GM23338 (cell line): ENCODE measurements around the gene S100A5. TPM values are rescaled to one million over a fixed set of nuclear protein-coding genes. Genes with fewer than 3 reads are reported as not detected.

Experiments
- ATAC-seq: fragments of 200-7000 bp; cut with Tn5 transposase; 3 replicates; pipeline ENCODE4 v1.9.1; 2020
- DNase-seq: peaks from one replicate; pipeline ENCODE4 v3.0.0-alpha.2; 2015; ENCODE audit warnings: low spot score
- H2AFZ ChIP-seq: fragments of 200-600 bp; sonication (generic); 2 replicates; pipeline ENCODE4 v1.8.0; 2016; ENCODE audit warnings: antibody characterized with exemption, mild to moderate bottlenecking, moderate library complexity
- H3F3A ChIP-seq: fragments of 200-600 bp; sonication (generic); replicated peaks from 2 replicates; pipeline ENCODE4 v1.8.0; 2017; ENCODE audit warnings: antibody characterized with exemption, mixed run types, low read depth
- H3K27ac ChIP-seq: fragments of 200-600 bp; sonication (generic); 2 replicates; pipeline ENCODE4 v1.6.1; 2016; ENCODE audit warnings: low read depth
- H3K27me3 ChIP-seq: fragments of 200-600 bp; sonication (generic); 2 replicates; pipeline ENCODE4 v1.8.0; 2016; ENCODE audit warnings: mild to moderate bottlenecking, mixed run types, moderate library complexity; ENCODE audit not compliant: insufficient read depth
- H3K36me3 ChIP-seq: fragments of 200-600 bp; sonication (generic); 2 replicates; pipeline ENCODE4 v1.8.0; 2016; ENCODE audit warnings: mild to moderate bottlenecking; ENCODE audit not compliant: insufficient read depth
- H3K4me1 ChIP-seq: fragments of 200-600 bp; sonication (generic); 2 replicates; pipeline ENCODE4 v1.8.0; 2016; ENCODE audit warnings: mild to moderate bottlenecking, moderate library complexity; ENCODE audit not compliant: insufficient read depth
- H3K4me2 ChIP-seq: fragments of 200-600 bp; sonication (generic); 2 replicates; pipeline ENCODE4 v1.7.1; 2017; ENCODE audit warnings: mixed run types
- H3K4me3 ChIP-seq: fragments of 200-600 bp; sonication (generic); 2 replicates; pipeline ENCODE4 v1.6.1; 2016; ENCODE audit warnings: mixed run types
- H3K79me2 ChIP-seq: fragments of 200-600 bp; sonication (generic); replicated peaks from 2 replicates; pipeline ENCODE4 v1.8.0; 2017; ENCODE audit warnings: mild to moderate bottlenecking; ENCODE audit not compliant: insufficient read depth
- H3K9me2 ChIP-seq: fragments of 200-600 bp; sonication (generic); 2 replicates; pipeline ENCODE4 v1.8.0; 2017; ENCODE audit not compliant: insufficient read depth
- H4K20me1 ChIP-seq: fragments of 200-600 bp; sonication (generic); replicated peaks from 2 replicates; pipeline ENCODE4 v1.8.0; 2017; ENCODE audit warnings: mild to moderate bottlenecking; ENCODE audit not compliant: insufficient read depth
- H3K27ac Mint-ChIP-seq: 2 replicates; pipeline ENCODE4 v1.8.0; 2020; ENCODE audit warnings: inconsistent platforms, mild to moderate bottlenecking, moderate library complexity, mixed read lengths
- H3K27me3 Mint-ChIP-seq: 3 replicates; pipeline ENCODE4 v1.8.0; 2022; ENCODE audit warnings: low read depth, mild to moderate bottlenecking, moderate library complexity, mixed read lengths, inconsistent platforms; ENCODE audit not compliant: insufficient read depth, poor library complexity
- H3K36me3 Mint-ChIP-seq: 3 replicates; pipeline ENCODE4 v1.8.0; 2021; ENCODE audit warnings: low read depth, mild to moderate bottlenecking, inconsistent platforms, moderate library complexity, mixed read lengths
- H3K4me1 Mint-ChIP-seq: 3 replicates; pipeline ENCODE4 v1.8.0; 2020; ENCODE audit warnings: mild to moderate bottlenecking, inconsistent platforms, mixed read lengths
- H3K4me3 Mint-ChIP-seq: 3 replicates; pipeline ENCODE4 v1.8.0; 2021; ENCODE audit warnings: moderate library complexity, mild to moderate bottlenecking, inconsistent platforms, mixed read lengths
- H3K9me3 Mint-ChIP-seq: 3 replicates; pipeline ENCODE4 v1.8.0; 2020; ENCODE audit warnings: moderate library complexity, mild to moderate bottlenecking, inconsistent platforms, mixed read lengths
- CREB1 ChIP-seq: fragments of 250-450 bp; sonication (Bioruptor Pico); IDR thresholded peaks from 2 replicates; pipeline ENCODE4 v1.5.0; 2020; ENCODE audit warnings: low read depth, mild to moderate bottlenecking, moderate library complexity
- EZH2 ChIP-seq: fragments of 200-600 bp; sonication (generic); IDR thresholded peaks from one replicate; pipeline ENCODE4 v1.8.0; 2017; ENCODE audit warnings: antibody characterized with exemption, mild to moderate bottlenecking, low read depth; ENCODE audit not compliant: unreplicated experiment
- EZH2phosphoT487 ChIP-seq: fragments of 200-600 bp; sonication (generic); IDR thresholded peaks from one replicate; pipeline ENCODE4 v1.8.1; 2018; ENCODE audit warnings: antibody characterized with exemption; ENCODE audit not compliant: unreplicated experiment
- JUNB ChIP-seq: IDR thresholded peaks from one replicate; pipeline ENCODE4 v1.6.1; 2016; ENCODE audit warnings: antibody characterized with exemption; ENCODE audit not compliant: unreplicated experiment
- NANOG ChIP-seq: IDR thresholded peaks from 2 replicates; pipeline ENCODE4 v1.6.1; 2016; ENCODE audit warnings: antibody characterized with exemption, borderline replicate concordance
- POLR2AphosphoS5 ChIP-seq: IDR thresholded peaks from 2 replicates; pipeline ENCODE4 v1.6.1; 2016; ENCODE audit warnings: antibody characterized with exemption, low read depth
- STAT1 ChIP-seq: IDR thresholded peaks from one replicate; pipeline ENCODE4 v1.6.1; 2016; ENCODE audit warnings: antibody characterized with exemption; ENCODE audit not compliant: unreplicated experiment
- ZNF114 ChIP-seq: fragments of 250-450 bp; sonication (Bioruptor Pico); IDR thresholded peaks from 2 replicates; pipeline ENCODE4 v1.5.0; 2020; ENCODE audit warnings: mild to moderate bottlenecking, moderate library complexity
- ZNF331 ChIP-seq: fragments of 250-450 bp; sonication (Bioruptor Pico); IDR thresholded peaks from 2 replicates; pipeline ENCODE4 v1.5.0; 2020; ENCODE audit warnings: low read depth, mild to moderate bottlenecking, moderate library complexity
- polyA plus RNA-seq: library from polyadenylated mRNA; unstranded; fragments of >200 nt; fragmentation: Nextera tagmentation; extraction: Ambion mirVana; gene quantifications from 2 replicates; pipeline ENCODE4 v1.2.1, GENCODE V29; 2016
- total RNA-seq: library from RNA; depleted of rRNA; stranded (reverse); fragments of >200 nt; shearing (Covaris generic); gene quantifications from 2 replicates; pipeline ENCODE4 v1.2.3, GENCODE V29; 2014
- TF ChIP-seq, protein P1 (sequence below): IDR thresholded peaks from 2 replicates; pipeline ENCODE4 v1.6.1; 2016; ENCODE audit warnings: antibody characterized with exemption
- TF ChIP-seq, protein P2 (sequence below): IDR thresholded peaks from one replicate; pipeline ENCODE4 v1.6.1; 2018; ENCODE audit warnings: antibody characterized with exemption; ENCODE audit not compliant: unreplicated experiment
- TF ChIP-seq, protein P3 (sequence below): fragments of 250-450 bp; sonication (Bioruptor Pico); IDR thresholded peaks from 2 replicates; pipeline ENCODE4 v1.5.0; 2020; ENCODE audit warnings: mild to moderate bottlenecking, moderate library complexity
- TF ChIP-seq, protein P4 (sequence below), 2 experiments: fragments of 200-600 bp in 1 of 2; sonication (generic) in 1 of 2; conservative IDR thresholded peaks; 2 replicates each; pipeline versions ENCODE4 v1.5.1 to v1.6.1; 2016 to 2017; ENCODE audit warnings: antibody characterized with exemption in 2 of 2, low read depth in 2 of 2, mild to moderate bottlenecking in 2 of 2, moderate library complexity in 1 of 2

Gene S100A5
- total and polyA plus RNA-seq, 2 experiments from 2014 or later = 0.47 TPM; not detected in 1

DNA sequence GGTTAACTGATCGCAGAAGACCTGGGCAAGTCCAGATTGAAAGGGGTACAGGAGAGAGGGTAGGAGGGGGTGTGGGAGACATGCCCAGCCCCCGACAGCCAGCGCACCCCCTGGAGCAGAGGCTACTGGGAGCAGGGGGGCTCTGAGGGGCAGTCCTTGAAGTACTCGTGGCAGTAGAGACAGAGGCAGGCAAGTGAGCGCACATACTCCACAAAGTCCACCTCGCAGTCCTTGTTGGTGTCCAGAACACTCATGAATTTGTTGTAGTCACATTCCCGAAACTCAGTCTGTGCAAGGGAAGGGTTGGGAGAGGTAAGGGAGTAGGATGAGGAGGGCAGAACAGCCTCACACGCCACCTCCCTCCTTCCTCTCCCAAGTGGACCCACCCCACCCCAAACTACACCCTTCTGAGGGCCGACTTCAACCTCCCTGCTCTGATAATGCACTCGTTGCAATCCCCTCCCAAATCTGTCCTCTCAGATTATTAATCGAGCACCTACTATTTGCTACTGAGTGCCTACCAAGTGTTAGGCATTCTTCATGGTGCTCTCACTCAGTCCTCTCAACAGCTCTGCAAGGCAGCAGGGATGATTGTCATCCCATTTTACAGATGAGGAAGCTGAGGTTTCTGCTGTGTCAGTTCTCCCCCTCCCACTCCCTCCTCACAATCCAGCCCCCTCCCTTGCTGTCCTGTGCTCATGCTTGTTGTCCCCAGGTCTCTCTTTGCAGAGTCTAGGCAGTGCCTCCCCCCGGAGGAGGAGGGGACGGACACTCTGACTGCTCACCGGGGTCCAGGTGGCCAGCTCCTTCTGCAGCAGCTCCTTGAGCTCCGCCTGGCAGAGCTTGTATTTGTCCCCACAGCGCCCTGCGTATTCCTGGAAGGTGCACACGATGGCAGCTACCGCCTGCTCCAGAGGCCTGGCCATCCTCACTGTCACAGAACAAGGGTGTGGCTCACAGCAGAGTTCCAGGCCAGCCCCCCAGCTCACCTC, 7.1 kb upstream of the S100A5 start:
- H3K4me3 ChIP-seq = no peak overlapping the region
- Mint-ChIP-seq H3K9me3 (no peaks in the 10 kb centered on the region; the same call in 2 of the 3 replicates), H3K27me3 (peaks cover 23% of the 10 kb centered on the region), H3K27ac (no peak overlapping the region), H3K4me1 (peaks cover 60% of the 10 kb centered on the region), H3K36me3 (no peaks in the 10 kb centered on the region), H3K4me3 (no peak overlapping the region)
- no peaks in the 10 kb centered on the region for H3K36me3 ChIP-seq
- no peaks in the 10 kb centered on the region for H3K27me3 ChIP-seq
- TF ChIP-seq, protein P1, sequence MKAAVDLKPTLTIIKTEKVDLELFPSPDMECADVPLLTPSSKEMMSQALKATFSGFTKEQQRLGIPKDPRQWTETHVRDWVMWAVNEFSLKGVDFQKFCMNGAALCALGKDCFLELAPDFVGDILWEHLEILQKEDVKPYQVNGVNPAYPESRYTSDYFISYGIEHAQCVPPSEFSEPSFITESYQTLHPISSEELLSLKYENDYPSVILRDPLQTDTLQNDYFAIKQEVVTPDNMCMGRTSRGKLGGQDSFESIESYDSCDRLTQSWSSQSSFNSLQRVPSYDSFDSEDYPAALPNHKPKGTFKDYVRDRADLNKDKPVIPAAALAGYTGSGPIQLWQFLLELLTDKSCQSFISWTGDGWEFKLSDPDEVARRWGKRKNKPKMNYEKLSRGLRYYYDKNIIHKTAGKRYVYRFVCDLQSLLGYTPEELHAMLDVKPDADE = no peak
- TF ChIP-seq EZH2phosphoT487 (no peak), ZNF114 (CRISPR knock-in tag) (no peak), JUNB (no peak), NANOG (no peak), EZH2 (no peak), POLR2AphosphoS5 (no peak), STAT1 (no peak), CREB1 (CRISPR knock-in tag) (no peak), ZNF331 (no peak)
- TF ChIP-seq, protein P2, sequence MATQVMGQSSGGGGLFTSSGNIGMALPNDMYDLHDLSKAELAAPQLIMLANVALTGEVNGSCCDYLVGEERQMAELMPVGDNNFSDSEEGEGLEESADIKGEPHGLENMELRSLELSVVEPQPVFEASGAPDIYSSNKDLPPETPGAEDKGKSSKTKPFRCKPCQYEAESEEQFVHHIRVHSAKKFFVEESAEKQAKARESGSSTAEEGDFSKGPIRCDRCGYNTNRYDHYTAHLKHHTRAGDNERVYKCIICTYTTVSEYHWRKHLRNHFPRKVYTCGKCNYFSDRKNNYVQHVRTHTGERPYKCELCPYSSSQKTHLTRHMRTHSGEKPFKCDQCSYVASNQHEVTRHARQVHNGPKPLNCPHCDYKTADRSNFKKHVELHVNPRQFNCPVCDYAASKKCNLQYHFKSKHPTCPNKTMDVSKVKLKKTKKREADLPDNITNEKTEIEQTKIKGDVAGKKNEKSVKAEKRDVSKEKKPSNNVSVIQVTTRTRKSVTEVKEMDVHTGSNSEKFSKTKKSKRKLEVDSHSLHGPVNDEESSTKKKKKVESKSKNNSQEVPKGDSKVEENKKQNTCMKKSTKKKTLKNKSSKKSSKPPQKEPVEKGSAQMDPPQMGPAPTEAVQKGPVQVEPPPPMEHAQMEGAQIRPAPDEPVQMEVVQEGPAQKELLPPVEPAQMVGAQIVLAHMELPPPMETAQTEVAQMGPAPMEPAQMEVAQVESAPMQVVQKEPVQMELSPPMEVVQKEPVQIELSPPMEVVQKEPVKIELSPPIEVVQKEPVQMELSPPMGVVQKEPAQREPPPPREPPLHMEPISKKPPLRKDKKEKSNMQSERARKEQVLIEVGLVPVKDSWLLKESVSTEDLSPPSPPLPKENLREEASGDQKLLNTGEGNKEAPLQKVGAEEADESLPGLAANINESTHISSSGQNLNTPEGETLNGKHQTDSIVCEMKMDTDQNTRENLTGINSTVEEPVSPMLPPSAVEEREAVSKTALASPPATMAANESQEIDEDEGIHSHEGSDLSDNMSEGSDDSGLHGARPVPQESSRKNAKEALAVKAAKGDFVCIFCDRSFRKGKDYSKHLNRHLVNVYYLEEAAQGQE = no peak
- TF ChIP-seq, protein P3, sequence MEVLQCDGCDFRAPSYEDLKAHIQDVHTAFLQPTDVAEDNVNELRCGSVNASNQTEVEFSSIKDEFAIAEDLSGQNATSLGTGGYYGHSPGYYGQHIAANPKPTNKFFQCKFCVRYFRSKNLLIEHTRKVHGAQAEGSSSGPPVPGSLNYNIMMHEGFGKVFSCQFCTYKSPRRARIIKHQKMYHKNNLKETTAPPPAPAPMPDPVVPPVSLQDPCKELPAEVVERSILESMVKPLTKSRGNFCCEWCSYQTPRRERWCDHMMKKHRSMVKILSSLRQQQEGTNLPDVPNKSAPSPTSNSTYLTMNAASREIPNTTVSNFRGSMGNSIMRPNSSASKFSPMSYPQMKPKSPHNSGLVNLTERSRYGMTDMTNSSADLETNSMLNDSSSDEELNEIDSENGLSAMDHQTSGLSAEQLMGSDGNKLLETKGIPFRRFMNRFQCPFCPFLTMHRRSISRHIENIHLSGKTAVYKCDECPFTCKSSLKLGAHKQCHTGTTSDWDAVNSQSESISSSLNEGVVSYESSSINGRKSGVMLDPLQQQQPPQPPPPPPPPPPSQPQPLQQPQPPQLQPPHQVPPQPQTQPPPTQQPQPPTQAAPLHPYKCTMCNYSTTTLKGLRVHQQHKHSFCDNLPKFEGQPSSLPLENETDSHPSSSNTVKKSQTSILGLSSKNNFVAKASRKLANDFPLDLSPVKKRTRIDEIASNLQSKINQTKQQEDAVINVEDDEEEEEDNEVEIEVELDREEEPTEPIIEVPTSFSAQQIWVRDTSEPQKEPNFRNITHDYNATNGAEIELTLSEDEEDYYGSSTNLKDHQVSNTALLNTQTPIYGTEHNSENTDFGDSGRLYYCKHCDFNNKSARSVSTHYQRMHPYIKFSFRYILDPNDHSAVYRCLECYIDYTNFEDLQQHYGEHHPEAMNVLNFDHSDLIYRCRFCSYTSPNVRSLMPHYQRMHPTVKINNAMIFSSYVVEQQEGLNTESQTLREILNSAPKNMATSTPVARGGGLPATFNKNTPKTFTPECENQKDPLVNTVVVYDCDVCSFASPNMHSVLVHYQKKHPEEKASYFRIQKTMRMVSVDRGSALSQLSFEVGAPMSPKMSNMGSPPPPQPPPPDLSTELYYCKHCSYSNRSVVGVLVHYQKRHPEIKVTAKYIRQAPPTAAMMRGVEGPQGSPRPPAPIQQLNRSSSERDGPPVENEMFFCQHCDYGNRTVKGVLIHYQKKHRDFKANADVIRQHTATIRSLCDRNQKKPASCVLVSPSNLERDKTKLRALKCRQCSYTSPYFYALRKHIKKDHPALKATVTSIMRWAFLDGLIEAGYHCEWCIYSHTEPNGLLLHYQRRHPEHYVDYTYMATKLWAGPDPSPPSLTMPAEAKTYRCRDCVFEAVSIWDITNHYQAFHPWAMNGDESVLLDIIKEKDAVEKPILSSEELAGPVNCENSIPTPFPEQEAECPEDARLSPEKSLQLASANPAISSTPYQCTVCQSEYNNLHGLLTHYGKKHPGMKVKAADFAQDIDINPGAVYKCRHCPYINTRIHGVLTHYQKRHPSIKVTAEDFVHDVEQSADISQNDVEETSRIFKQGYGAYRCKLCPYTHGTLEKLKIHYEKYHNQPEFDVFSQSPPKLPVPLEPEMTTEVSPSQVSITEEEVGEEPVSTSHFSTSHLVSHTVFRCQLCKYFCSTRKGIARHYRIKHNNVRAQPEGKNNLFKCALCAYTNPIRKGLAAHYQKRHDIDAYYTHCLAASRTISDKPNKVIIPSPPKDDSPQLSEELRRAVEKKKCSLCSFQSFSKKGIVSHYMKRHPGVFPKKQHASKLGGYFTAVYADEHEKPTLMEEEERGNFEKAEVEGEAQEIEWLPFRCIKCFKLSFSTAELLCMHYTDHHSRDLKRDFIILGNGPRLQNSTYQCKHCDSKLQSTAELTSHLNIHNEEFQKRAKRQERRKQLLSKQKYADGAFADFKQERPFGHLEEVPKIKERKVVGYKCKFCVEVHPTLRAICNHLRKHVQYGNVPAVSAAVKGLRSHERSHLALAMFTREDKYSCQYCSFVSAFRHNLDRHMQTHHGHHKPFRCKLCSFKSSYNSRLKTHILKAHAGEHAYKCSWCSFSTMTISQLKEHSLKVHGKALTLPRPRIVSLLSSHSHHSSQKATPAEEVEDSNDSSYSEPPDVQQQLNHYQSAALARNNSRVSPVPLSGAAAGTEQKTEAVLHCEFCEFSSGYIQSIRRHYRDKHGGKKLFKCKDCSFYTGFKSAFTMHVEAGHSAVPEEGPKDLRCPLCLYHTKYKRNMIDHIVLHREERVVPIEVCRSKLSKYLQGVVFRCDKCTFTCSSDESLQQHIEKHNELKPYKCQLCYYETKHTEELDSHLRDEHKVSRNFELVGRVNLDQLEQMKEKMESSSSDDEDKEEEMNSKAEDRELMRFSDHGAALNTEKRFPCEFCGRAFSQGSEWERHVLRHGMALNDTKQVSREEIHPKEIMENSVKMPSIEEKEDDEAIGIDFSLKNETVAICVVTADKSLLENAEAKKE (CRISPR knock-in tag) = no peak
- TF ChIP-seq, protein P4, sequence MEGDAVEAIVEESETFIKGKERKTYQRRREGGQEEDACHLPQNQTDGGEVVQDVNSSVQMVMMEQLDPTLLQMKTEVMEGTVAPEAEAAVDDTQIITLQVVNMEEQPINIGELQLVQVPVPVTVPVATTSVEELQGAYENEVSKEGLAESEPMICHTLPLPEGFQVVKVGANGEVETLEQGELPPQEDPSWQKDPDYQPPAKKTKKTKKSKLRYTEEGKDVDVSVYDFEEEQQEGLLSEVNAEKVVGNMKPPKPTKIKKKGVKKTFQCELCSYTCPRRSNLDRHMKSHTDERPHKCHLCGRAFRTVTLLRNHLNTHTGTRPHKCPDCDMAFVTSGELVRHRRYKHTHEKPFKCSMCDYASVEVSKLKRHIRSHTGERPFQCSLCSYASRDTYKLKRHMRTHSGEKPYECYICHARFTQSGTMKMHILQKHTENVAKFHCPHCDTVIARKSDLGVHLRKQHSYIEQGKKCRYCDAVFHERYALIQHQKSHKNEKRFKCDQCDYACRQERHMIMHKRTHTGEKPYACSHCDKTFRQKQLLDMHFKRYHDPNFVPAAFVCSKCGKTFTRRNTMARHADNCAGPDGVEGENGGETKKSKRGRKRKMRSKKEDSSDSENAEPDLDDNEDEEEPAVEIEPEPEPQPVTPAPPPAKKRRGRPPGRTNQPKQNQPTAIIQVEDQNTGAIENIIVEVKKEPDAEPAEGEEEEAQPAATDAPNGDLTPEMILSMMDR (conservative IDR thresholded peaks at IDR 0.05; ENCODE audit: low read depth in 2 of 2) = no peak
- peak overlapping the region; percentile 90 for H2AFZ ChIP-seq
- H3K4me1 ChIP-seq = peaks cover 18% of the 10 kb centered on the region
- no peak overlapping the region for H3K4me2 ChIP-seq
- no peaks in the 10 kb centered on the region for H4K20me1 ChIP-seq
- no peak for ATAC-seq
- H3K27ac ChIP-seq = no peak overlapping the region
- no peak for DNase-seq
- H3K79me2 ChIP-seq = no peaks in the 10 kb centered on the region
- no peaks in the 10 kb centered on the region for H3K9me2 ChIP-seq
- H3F3A ChIP-seq = no peaks in the 10 kb centered on the region
